Upper lobe of left lung (tissue), 6 donors: Measurements from ENCODE around the gene CDK11A. TPM values are rescaled to one million over a fixed set of nuclear protein-coding genes. Genes with fewer than 3 reads are reported as not detected.
"Not testable (repeated sequence)": the region's sequence is repeated elsewhere in the genome, so short reads cannot be mapped to it uniquely, and the experiment has no call there.

Source experiments
- ATAC-seq, 2 donors: fragments of 200-7000 bp; cut with Tn5 transposase; one replicate each; pipeline ENCODE4 v1.9.1; 2022; ENCODE audit warnings: mild to moderate bottlenecking in 2 of 2, moderate library complexity in 2 of 2; ENCODE audit not compliant: low FRiP score in 2 of 2
- DNase-seq, 2 donors: peaks; one replicate each; pipeline ENCODE4 v3.0.0-alpha.2; 2019 to 2020
- H3K27ac ChIP-seq, 4 donors: fragments of 200-600 bp; sonication (generic); one replicate each; pipeline ENCODE4 v1.5.1; 2016 to 2019
- H3K27me3 ChIP-seq, 4 donors: fragments of 200-600 bp; sonication (generic); one replicate each; pipeline ENCODE4 v1.5.1; 2017 to 2019
- H3K36me3 ChIP-seq, 4 donors: fragments of 200-600 bp; sonication (generic); one replicate each; pipeline ENCODE4 v1.5.1; 2016 to 2019
- H3K4me1 ChIP-seq, 4 donors: fragments of 200-600 bp; sonication (generic); one replicate each; pipeline ENCODE4 v1.5.1; 2018 to 2019
- H3K4me3 ChIP-seq, 4 donors: fragments of 200-600 bp; sonication (generic); one replicate each; pipeline ENCODE4 v1.5.1; 2017 to 2019; ENCODE audit warnings: mild to moderate bottlenecking in 2 of 4, moderate library complexity in 1 of 4
- H3K9me3 ChIP-seq, 4 donors: fragments of 200-600 bp; sonication (generic); one replicate each; pipeline ENCODE4 v1.5.1; 2018 to 2019
- CTCF ChIP-seq, 6 experiments: fragments of 450-650 bp in 4 of 6; fragments of 200-600 bp in 2 of 6; sonication (generic) in 2 of 6; IDR thresholded peaks; one replicate each; pipeline ENCODE4 v1.5.1; 2016 to 2019; ENCODE audit warnings: antibody characterized with exemption in 6 of 6
- EP300 ChIP-seq, 4 donors: sonication (generic); formaldehyde crosslinking; IDR thresholded peaks; one replicate each; pipeline ENCODE4 v1.5.1; 2017; ENCODE audit warnings: antibody characterized with exemption in 4 of 4, control low read depth in 2 of 4
- POLR2A ChIP-seq, 4 donors: fragments of 450-650 bp; IDR thresholded peaks; one replicate each; pipeline ENCODE4 v1.5.1; 2016 to 2017; ENCODE audit warnings: antibody characterized with exemption in 4 of 4, mild to moderate bottlenecking in 2 of 4
- POLR2AphosphoS5 ChIP-seq, 2 donors: sonication (generic); formaldehyde crosslinking; IDR thresholded peaks; one replicate each; pipeline ENCODE4 v1.5.1; 2017; ENCODE audit warnings: antibody characterized with exemption in 2 of 2
- WGBS, 2 donors: methylation state at CpG; one replicate each; pipeline ENCODE4 v1.1.5; 2017 to 2018; 5-methylcytosine and 5-hydroxymethylcytosine counted together
- total RNA-seq, 6 donors: library from RNA; depleted of rRNA in 4 of 6; stranded (reverse); fragments of >200 nt in 4 of 6; gene quantifications; one replicate each; pipeline versions ENCODE4 v1.1.0 to v1.2.1, GENCODE V29; 2016 to 2021
- donor health status: DM: no; HTN: no; CAD: no; lungs with moderate emphysema.
- donor health status: DM: no; HTN: yes; CAD: no; lungs with severe emphysema.

The CDK11A gene
- total RNA-seq, result 100 to 1,000 TPM in 2 of 6 donors, 10 to 100 TPM in 4; 23.9 to 417 (median 54.5) TPM

- ATAC-seq (peak; percentile 96 to 98), DNase-seq (peak; percentile 97 to 100)
- 4% methylated on average over 16 of the region's 78 CpGs; no CpG with 5 or more reads in 1 of the 2 donors for WGBS, 2 donors
- not testable (repeated sequence) for H3K9me3 ChIP-seq, H3K27me3 ChIP-seq
- H3K4me1 ChIP-seq, result peaks cover 0 to 11% (median 4%) of the 10 kb centered on the region in 4 donors
- peak within 1 kb of the TSS; percentile 60 to 77 (median 62) for H3K4me3 ChIP-seq
- TF ChIP-seq POLR2AphosphoS5 (IDR thresholded peaks at IDR 0.05) (peak; percentile 89 to 95), POLR2A (IDR thresholded peaks at IDR 0.05) (peak; percentile 68 to 81 (median 74)), CTCF (IDR thresholded peaks at IDR 0.05) (peak; percentile 27 to 77 (median 54))
- H3K36me3 ChIP-seq, result peaks cover 2 to 17% (median 10%) of the 10 kb centered on the region in 4 donors
- H3K27ac ChIP-seq, result peak within 1 kb of the TSS; percentile 88 to 96 (median 92)
Measured at GRCh38 chr1:1724035-1724864, at the start of gene CDK11A. Gene CDK11A, minus strand, starts transcription at chr1:1724357. Its CDS starts 1,539 bp downstream, at chr1:1722818.

DNA sequence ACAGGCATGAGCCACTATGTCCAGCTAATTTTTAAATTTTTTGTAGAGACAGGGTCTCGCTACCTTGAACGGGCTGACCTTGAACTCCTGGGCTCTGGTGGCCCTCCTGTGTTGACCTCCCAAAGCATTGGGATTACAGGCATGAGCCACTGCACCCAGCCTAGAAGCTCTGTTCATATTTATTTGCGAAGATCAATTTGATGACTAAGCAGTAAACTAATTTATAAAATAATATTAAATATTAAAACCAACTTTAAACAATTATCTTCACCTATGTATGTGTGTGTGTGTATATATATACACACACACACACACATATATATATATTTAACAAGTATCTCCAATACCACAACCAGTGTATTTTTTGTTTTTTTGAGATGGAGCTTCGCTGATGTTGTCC lies 49.7 kb upstream of the CDK11A start:
- H3K9me3 ChIP-seq, result no peaks in the 10 kb centered on the region
- TF ChIP-seq POLR2AphosphoS5 (IDR thresholded peaks at IDR 0.05) (no peak), POLR2A (IDR thresholded peaks at IDR 0.05) (no peak), EP300 (IDR thresholded peaks at IDR 0.05) (no peak), CTCF (IDR thresholded peaks at IDR 0.05) (no peak)
- H3K36me3 ChIP-seq, result peaks cover 5 to 18% (median 10%) of the 10 kb centered on the region in 4 donors
- no peak overlapping the region for H3K4me3 ChIP-seq
- DNase-seq (no peak), ATAC-seq (no peak)
- peaks cover 31 to 52% (median 36%) of the 10 kb centered on the region in 4 donors for H3K4me1 ChIP-seq
- no peaks in the 10 kb centered on the region for H3K27me3 ChIP-seq
- H3K27ac ChIP-seq, result no peak overlapping the region
- WGBS, 2 donors, result 97 to 98% methylated on average over 4 of the region's 4 CpGs

- ATAC-seq, result no peak
- peaks cover 16 to 34% (median 17%) of the 10 kb centered on the region in 4 donors for H3K4me1 ChIP-seq
- WGBS, 2 donors, result 96% methylated on average over 3 of the region's 3 CpGs
- TF ChIP-seq POLR2AphosphoS5 (IDR thresholded peaks at IDR 0.05), result no peak
- TF ChIP-seq CTCF (IDR thresholded peaks at IDR 0.05), result no peak
- no peak for TF ChIP-seq POLR2A (IDR thresholded peaks at IDR 0.05)
- TF ChIP-seq EP300 (IDR thresholded peaks at IDR 0.05), result no peak
- H3K27me3 ChIP-seq, result no peaks in the 10 kb centered on the region
- no peak overlapping the region for H3K27ac ChIP-seq
- H3K36me3 ChIP-seq, result peaks cover 5 to 21% (median 10%) of the 10 kb centered on the region in 4 donors
- DNase-seq, result no peak
- H3K9me3 ChIP-seq, result no peaks in the 10 kb centered on the region
- no peak overlapping the region for H3K4me3 ChIP-seq
Measured at GRCh38 chr1:1771096-1771495, 46.9 kb upstream of the CDK11A start.

GRCh38 chr1:1770102-1770501 lies 45.9 kb upstream of the CDK11A start:
- Histone ChIP-seq H3K4me1 (peaks cover 7 to 24% (median 9%) of the 10 kb centered on the region in 4 donors), H3K27ac (no peak overlapping the region), H3K36me3 (peaks cover 5 to 25% (median 13%) of the 10 kb centered on the region in 4 donors), H3K27me3 (no peaks in the 10 kb centered on the region), H3K4me3 (no peak overlapping the region), H3K9me3 (no peaks in the 10 kb centered on the region)
- ATAC-seq, result no peak
- no peak for DNase-seq
- 96 to 97% methylated on average over 3 of the region's 3 CpGs for WGBS, 2 donors
- no peak for TF ChIP-seq POLR2AphosphoS5 (IDR thresholded peaks at IDR 0.05)
- no peak for TF ChIP-seq CTCF (IDR thresholded peaks at IDR 0.05)
- TF ChIP-seq EP300 (IDR thresholded peaks at IDR 0.05), result no peak
- TF ChIP-seq POLR2A (IDR thresholded peaks at IDR 0.05), result no peak
